ENCODE data around the gene TXNL4B.

DNA sequence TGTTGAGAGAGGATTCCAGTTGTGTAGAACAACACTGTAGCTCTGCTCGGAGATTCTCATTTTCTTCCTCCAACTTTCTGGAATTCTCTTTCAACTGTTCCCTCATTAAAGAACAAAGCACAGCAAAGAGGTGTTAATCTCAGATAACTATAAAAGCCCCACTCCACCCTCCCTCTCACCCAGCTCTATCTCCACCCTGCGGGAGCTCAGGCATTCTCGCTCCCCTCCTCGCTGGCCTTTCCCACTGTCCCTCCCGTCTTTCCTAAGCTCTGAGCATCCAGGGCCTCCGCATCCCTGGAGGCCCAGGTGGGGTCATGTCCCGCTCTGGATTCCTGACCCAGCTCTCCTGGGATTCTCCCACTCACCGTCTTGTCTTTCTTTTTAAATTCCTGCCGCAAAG is 35.3 kb upstream of the TXNL4B start:
- TF ChIP-seq, protein P1, sequence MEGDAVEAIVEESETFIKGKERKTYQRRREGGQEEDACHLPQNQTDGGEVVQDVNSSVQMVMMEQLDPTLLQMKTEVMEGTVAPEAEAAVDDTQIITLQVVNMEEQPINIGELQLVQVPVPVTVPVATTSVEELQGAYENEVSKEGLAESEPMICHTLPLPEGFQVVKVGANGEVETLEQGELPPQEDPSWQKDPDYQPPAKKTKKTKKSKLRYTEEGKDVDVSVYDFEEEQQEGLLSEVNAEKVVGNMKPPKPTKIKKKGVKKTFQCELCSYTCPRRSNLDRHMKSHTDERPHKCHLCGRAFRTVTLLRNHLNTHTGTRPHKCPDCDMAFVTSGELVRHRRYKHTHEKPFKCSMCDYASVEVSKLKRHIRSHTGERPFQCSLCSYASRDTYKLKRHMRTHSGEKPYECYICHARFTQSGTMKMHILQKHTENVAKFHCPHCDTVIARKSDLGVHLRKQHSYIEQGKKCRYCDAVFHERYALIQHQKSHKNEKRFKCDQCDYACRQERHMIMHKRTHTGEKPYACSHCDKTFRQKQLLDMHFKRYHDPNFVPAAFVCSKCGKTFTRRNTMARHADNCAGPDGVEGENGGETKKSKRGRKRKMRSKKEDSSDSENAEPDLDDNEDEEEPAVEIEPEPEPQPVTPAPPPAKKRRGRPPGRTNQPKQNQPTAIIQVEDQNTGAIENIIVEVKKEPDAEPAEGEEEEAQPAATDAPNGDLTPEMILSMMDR (IDR thresholded peaks at IDR 0.05; ENCODE audit: low read depth, low read length, missing input control) = no peak
- TF ChIP-seq, protein P2, sequence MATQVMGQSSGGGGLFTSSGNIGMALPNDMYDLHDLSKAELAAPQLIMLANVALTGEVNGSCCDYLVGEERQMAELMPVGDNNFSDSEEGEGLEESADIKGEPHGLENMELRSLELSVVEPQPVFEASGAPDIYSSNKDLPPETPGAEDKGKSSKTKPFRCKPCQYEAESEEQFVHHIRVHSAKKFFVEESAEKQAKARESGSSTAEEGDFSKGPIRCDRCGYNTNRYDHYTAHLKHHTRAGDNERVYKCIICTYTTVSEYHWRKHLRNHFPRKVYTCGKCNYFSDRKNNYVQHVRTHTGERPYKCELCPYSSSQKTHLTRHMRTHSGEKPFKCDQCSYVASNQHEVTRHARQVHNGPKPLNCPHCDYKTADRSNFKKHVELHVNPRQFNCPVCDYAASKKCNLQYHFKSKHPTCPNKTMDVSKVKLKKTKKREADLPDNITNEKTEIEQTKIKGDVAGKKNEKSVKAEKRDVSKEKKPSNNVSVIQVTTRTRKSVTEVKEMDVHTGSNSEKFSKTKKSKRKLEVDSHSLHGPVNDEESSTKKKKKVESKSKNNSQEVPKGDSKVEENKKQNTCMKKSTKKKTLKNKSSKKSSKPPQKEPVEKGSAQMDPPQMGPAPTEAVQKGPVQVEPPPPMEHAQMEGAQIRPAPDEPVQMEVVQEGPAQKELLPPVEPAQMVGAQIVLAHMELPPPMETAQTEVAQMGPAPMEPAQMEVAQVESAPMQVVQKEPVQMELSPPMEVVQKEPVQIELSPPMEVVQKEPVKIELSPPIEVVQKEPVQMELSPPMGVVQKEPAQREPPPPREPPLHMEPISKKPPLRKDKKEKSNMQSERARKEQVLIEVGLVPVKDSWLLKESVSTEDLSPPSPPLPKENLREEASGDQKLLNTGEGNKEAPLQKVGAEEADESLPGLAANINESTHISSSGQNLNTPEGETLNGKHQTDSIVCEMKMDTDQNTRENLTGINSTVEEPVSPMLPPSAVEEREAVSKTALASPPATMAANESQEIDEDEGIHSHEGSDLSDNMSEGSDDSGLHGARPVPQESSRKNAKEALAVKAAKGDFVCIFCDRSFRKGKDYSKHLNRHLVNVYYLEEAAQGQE (IDR thresholded peaks at IDR 0.05) = no peak
- TF ChIP-seq NR2F2 (IDR thresholded peaks at IDR 0.05) = no peak
- no peak for TF ChIP-seq HNF4G (IDR thresholded peaks at IDR 0.05)
- TF ChIP-seq, protein P3, sequence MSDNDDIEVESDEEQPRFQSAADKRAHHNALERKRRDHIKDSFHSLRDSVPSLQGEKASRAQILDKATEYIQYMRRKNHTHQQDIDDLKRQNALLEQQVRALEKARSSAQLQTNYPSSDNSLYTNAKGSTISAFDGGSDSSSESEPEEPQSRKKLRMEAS (IDR thresholded peaks at IDR 0.05) = no peak
- TF ChIP-seq SP1 (IDR thresholded peaks at IDR 0.05) = no peak
- no peak for TF ChIP-seq TAF1 (conservative IDR thresholded peaks at IDR 0.05)
- TF ChIP-seq RAD21 (IDR thresholded peaks at IDR 0.05) = no peak
- no peak for TF ChIP-seq FOXA1 (IDR thresholded peaks at IDR 0.05)
